DLD1 (cell line): ENCODE results near the gene FAM72D.
"Not testable (repeated sequence)": the region's sequence is repeated elsewhere in the genome, so short reads cannot be mapped to it uniquely, and the experiment has no call there.

Experiments used
- in situ Hi-C: cut with HindIII; loops from 2 replicates; pipeline ENCODE4 v1.10.0; 2017; ENCODE audit warnings: low sequenced_read_pairs

The FAM72D gene

GRCh38 chr1:145146308-145146707 is 50.5 kb downstream of the FAM72D start:
- in situ Hi-C loops, result not testable (repeated sequence)

DNA sequence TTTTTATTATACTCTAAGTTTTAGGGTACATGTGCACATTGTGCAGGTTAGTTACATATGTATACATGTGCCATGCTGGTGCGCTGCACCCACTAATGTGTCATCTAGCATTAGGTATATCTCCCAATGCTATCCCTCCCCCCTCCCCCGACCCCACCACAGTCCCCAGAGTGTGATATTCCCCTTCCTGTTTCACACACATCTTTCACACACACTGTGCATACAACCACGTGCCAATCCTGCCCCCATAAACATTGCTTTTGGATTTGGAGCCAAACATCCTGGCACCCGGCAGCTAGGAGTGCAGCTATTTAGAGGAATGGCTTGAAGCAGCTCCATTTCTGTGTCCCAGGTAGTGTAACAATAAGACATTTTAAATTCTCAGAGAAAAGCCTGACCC is 51.4 kb downstream of the FAM72D start:
- in situ Hi-C loops, result not testable (repeated sequence)

GRCh38 chr1:145155421-145155820 is 59.6 kb downstream of the FAM72D start:
- in situ Hi-C loops, result not testable (repeated sequence)

GRCh38 chr1:145155873-145156272 is 60.1 kb downstream of the FAM72D start:
- in situ Hi-C loops, result not testable (repeated sequence)

DNA sequence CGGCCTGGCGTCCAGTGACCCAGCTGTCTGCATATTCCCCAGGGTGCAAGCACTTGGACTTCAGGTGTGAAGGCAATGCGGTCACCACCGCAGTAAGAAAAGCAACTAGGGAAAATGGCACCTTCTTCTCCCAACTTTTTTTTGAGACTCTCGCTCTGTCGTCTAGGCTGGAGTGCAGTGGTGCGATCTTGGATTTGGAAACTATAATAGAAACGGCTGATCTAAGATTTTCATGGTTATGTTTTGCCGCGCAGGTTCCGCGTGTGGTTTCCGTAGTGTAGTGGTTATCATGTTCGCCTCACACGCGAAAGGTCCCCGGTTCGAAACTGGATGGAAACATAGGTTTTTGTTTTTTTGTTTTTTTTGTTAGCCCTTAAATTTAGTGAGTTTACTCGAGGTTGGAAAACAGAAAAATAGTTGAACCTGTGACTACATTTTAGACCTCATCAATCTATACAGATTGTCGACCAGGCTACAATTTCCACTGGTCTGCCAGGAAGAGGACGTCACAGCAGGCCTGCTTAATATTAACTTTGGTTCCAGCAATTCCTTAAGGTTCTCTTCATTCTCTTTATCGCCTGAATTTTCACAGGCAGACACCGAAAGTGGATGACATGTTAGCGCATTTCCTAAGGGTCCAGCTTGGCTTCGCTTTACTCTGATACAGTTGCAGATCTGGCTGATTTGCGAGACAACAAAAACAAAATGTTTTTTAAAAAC is 61.3 kb downstream of the FAM72D start:
- in situ Hi-C loops, result not testable (repeated sequence)

- in situ Hi-C loops, result not testable (repeated sequence)
Measured at GRCh38 chr1:145157715-145158114, 61.9 kb downstream of the FAM72D start.

- in situ Hi-C loops, result not testable (repeated sequence)
Measured at GRCh38 chr1:145161046-145161752, 65.4 kb downstream of the FAM72D start.
